Measurements from ENCODE around the gene ADH4.
"Not testable (repeated sequence)": the region's sequence is repeated elsewhere in the genome, so short reads cannot be mapped to it uniquely, and the experiment has no call there.

Gene ADH4

DNA sequence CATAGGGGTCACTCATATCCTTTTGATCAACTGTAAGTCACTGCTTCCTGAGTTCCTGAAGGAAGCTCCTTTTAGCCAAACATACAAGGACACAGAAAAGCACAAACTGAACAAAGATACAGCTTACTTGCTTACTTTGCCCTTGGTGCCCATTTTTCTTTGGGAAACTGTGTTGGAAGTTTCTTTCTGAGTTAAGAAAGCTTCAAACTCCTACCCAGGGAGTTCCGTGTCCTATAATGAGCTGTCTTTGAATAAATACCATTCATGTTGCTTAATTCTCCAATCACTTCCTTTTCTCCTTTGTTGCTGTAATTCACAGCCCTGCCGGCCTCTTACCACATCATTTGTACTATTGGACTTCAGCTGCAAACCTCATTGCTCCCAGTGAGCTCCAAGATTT lies at the start of gene ADH4:
TSS of gene ADH4 (minus strand) at position 228 of the 400 bp plus-strand sequence. CDS start at position 153, 75 bp downstream.
- no peak for DNase-seq (ENCODE audit: low spot score)

DNA sequence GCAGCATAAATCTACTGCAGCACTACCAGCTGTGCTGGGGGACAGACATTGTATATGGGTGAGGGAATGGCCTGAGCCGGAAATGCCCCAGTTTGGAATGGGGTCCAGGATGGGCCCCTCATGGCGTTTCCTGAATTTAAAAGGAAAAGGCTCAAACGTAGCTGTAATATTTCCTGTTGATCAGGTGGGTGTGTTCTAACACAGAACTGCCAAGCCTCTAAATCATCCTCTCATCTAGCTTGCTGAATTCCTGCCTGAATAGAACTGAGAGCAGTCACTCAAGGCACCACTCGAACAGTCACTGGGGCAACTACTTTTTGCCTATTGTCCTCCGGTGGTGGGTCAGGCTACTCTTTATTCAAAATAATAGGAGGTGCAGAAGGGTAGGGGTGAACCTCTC lies 46.2 kb upstream of the ADH4 start:
- DNase-seq (ENCODE audit: low spot score) = no peak

DNA sequence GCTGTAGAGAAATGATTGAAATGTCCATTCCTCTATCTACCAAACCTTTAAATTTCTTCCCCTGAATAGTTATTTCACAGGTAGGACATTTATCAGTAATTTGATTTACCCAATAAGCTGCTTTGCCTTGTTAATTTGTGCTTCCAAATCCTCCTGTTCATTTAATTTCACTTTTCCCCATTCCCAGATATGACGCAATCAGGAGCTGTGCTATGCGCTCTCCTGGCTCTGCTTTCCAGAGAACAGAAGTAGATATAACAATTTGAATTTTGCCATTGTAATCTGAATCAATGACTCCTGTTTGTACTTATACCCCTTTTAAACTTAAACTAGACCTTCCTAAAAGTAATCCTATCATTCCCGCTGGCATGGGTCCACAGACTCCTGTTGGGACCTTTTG lies 45.8 kb upstream of the ADH4 start:
- DNase-seq (ENCODE audit: low spot score) = not testable (repeated sequence)

DNA sequence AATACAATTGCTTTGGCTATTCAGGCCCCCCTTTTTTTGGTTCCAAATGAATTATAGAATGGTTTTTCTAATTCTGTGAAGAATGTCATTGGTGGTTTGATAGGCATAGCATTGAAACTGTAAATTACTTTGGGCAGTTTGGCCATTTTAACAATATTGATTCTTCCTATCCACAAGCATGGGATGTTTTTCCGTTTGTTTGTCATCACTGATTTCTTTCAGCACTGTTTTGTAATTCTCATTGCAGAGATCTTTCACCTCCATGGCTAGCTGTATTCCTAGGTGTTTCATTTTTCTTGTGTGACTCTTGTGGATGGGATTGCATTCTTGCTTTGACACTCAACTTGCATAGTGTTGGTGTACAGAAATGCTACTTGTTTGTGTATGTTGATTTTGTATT lies 41.9 kb upstream of the ADH4 start:
- DNase-seq (ENCODE audit: low spot score) = no peak

DNA sequence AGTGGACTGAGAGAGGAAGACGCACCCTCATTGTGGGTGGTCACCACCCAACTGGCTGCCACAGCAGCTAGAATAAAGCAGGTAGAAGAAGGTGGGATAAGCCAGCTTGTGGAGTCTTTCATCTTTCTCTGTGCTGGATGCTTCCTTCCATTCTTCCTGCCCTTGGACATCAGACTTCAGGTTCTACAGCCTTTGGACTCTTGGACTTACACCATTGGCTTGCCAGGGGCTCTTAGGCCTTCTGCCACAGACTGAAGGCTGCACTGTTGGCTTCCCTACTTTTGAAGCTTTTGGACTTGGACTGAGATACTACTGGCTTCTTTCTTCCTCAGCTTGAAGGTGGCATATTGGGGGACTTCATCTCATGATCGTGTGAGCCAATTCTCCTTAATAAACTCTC lies 41.5 kb upstream of the ADH4 start:
- no peak for DNase-seq (ENCODE audit: low spot score)

DNA sequence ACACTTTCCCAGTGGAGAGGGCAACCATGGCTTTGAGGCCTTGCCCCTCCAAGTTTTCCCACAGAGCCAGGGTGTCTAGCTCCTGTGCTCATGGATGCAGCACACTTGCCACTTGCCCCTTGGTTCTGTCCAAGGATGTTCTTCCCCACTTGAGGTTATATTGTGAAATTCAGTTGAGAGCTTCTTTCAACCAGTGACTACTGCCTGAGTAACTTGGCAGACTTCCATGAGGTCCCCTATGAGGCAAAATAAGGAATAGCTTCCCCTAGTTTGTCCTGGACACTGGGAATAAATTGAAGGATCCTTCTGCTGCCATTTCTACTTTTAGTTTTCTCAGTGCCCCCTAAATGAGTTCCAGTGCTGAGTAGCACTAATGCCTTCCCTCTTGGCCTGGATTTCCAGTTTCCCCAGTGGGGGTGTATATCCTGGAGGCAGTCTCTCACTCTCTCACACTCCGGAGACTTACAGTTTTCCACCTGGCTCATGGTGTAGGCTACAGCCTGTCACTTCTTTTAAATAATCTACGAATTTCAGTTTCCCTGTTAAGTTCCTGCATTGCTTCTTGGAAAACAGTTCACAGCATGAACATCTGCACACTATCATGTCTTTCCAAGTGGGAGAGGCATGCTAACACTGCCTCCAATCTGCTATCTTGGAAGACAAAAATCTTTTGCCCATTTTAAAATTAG lies 36.4 kb upstream of the ADH4 start:
- DNase-seq (ENCODE audit: low spot score) = no peak

DNA sequence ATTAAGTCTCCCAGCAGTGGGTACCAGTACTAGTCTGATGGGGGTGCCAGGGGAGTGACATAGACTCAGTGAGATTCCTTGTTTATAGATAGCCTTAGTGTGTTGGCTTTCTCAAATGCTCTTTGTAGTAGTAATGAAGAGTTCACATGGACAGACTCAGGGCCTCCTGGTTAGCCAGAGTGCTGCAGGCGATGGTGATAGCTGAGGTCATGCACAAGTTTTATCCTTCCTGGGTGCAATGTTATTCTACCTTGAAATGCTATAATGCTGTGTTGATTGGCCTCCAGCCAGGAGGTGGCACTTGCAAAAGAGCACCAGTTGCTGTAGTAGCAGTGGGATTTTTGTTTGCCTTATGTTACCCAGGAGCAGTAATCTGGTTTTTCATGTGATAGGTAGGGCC lies 35.5 kb upstream of the ADH4 start:
- DNase-seq (ENCODE audit: low spot score) = no peak

DNA sequence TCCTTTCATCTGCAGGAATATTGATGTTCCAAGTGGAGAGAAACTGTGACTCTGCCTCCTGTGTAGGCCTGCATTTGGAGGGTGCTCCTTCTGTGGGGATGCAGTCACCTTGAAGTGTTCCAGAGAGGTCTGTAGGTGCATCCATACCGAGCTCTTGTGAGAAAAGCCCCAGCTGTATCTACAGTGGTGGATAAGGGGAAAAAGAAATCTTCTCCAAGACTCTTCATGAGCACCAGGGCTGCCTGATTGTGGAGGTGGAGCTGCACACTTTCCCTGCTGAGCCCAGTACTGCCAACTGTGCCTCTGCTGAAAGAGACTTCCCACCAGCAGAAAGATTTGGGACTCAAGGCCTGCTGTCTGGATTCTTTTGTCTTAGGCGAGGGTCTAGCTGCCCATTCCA lies 35.1 kb upstream of the ADH4 start:
- no peak for DNase-seq (ENCODE audit: low spot score)

DNA sequence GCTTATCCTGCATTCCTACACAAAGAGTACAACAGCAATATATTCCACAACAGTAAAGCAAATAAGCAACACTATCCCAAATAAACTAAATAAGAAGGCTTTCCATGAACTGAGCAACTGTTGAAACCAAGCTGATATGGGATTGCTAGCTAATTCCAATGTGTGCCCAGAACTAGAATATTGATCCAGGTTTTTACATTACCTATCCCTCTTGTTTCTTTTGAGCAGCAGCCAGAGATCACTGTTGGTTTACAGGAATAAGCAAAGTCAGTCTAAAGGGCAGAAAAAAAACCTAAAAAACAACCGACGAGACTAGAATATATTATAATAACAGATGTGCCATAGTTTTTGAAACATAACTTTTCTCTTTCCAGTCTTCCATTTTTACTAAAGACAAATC lies 22.4 kb upstream of the ADH4 start:
- no peak for DNase-seq (ENCODE audit: low spot score)

DNA sequence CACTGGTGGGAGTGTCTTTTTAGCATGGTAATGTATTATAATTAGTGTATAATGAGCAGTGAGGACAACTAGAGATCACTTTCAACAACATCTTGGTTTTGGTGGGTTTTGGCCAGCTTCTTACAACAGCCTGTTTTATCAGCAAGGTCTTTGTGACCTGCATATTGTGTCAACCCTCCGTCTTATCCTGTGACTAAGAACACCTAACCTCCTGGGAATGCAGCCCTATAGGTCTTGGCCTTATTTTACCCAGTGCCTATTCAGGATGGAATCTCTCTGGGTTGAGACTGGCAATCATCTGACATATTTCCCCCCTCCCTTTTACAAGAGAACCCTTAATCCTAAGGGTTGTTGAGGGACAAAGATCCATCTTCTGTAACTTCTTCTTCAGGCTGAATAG lies 21.9 kb upstream of the ADH4 start:
- DNase-seq (ENCODE audit: low spot score) = no peak

DNA sequence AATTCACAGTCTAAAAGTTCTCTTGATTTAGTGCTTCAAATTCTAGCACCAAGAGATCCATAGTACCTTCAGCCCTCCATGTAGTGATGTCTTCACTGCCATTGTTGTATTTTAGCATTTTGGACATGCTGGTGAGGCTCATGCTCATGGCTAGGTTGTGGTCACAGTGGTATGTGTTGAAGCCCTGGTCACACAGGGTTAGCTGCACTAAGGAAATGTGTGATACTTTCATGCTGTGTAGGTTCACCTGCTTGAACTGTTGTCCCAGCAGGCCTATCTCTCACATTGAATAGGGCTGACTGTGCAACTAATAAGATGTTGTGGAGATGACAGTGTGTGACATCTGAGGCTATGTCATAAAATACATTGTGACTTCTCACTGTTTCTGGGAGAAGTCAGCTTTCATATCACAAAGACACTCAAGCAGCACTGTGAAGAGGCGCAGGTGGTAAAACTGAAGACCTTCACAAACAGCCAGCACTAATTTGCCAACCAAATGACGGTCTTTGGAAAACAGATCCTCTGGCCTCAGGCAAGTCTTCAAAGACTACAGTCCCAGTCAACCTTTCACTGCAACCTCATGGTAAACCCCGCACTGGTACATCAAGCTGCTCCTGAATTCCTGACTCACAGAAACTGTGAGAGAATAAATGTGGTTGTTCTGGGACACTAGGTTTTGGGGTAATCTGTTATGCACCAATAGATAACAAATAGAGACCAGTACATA lies 17.4 kb upstream of the ADH4 start:
- no peak for DNase-seq (ENCODE audit: low spot score)

DNA sequence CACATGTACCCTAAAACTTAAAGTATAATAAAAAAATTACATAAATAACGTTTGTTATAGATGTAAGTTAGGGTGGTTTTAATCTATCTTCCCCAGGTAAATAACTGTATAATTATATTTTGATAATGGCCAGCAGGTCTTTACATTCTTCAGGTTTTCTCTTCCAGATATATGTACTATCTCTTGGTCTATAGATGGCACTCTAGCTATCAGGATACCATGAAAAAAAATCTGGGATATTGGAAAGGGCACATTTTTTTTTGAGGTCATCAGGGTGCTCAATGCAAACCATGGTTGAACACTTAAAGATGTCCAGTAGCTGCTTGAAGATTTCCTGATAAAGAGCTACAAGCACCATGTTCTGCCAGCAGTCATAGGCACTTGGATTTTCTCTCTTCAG lies 15.6 kb upstream of the ADH4 start:
- DNase-seq (ENCODE audit: low spot score) = no peak

DNA sequence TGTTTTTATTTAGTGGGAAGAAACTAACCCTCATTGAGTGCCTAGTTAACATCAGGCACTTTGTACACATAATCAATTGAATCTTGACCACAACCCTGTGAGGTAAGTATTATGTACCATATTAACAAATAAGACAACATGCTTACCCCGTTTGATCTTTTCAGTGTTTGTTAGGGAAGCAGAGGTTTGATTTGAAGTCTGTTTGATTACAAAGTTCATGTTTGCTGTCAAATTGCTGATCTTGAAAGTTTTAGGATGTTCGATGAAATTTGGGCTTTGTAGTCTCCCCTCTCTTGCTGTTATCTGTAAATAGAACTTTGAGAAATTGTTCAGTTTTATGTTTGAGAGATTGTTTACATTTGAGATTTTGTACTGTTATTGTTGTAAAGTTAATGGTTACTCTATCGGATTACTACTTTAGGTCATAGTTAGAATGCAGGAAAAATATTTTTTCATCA lies 13.4 kb upstream of the ADH4 start:
- no peak for DNase-seq (ENCODE audit: low spot score)

DNA sequence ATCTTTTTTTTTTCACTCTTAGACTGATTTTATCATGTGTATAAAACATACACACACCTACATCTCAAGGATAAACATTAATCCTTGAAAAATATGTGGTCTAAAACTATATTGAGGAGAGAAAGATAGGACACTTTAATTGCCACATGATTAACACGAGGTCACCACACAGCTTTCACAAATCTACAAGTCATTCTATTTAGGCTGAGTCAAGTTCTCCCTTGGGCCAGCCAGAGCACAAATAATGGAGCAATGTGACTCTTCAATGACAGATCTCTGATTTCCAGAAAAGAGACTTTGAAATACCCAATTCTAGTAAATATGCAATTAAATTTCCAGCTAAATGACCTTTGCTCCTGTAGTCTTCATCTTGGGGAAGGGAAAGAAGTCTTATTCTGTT lies 12.9 kb upstream of the ADH4 start:
- DNase-seq (ENCODE audit: low spot score) = no peak

DNA sequence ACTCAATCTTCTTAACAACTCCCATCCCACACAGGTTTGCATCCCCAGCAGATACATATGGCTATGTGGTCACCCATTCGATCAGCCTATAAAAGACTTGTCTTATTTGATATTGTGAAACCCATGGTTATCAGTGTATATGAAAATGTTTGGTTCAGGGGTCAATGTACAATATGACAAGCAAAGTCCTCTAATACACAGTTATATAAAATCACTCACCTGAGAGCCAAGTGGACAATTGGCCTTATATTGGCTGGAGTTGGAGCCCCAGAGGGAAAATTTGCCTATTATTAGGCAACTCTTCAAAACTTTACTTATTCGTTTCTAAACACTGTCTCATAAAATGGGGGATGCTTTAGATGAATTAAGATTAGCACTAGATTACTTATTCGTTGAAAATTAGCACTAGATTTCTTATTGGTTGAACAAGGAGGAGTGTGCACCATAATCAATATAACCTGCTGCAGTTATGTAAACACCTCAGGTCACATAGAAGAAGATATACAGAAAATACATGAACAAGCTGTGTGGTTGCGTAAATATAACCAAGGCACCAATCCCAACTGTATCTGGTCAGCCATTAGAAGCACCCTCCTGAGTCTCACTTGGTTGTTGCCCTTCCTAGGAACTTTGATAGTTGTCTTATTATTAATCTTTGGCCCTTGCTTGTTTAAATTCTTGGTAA lies 10.7 kb upstream of the ADH4 start:
- DNase-seq (ENCODE audit: low spot score) = no peak

DNA sequence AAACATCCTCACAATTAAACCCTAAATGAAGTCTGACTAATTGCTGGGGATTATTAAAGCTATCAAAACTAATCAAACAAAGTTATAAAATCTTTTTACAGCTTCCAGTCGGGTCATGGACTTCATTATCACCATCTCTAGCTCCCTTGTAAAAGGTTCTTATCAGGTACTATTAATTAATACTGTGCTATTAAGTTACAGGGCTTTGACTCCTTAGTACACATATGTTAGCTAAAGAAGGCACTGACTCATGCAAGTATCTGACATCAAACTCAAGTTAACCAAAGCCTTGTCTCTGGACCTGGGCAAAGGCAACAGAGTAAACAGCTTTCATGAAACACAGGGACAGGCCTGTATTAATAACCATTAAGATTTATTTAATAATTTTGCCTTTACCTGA lies 7.9 kb upstream of the ADH4 start:
- DNase-seq (ENCODE audit: low spot score) = no peak

DNA sequence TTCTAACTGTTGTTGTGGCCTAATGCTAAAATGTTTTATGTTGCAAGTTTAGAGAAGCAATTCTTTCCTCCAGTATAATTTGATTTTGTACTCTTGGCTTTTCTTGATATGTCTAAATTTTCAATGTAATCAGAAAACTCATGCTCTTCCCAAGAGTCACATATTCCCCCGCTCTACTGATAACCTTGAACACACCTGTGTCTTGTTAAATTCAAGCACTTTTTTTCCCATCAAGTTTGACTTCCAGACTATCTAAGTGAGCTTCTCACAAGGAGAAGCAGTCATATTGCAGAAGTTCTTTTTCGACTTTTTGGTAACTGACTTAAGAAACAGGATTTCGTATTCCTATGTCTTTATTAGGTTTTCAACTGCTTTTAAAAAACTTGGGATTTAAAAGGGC lies 7.4 kb upstream of the ADH4 start:
- DNase-seq (ENCODE audit: low spot score) = no peak

DNA sequence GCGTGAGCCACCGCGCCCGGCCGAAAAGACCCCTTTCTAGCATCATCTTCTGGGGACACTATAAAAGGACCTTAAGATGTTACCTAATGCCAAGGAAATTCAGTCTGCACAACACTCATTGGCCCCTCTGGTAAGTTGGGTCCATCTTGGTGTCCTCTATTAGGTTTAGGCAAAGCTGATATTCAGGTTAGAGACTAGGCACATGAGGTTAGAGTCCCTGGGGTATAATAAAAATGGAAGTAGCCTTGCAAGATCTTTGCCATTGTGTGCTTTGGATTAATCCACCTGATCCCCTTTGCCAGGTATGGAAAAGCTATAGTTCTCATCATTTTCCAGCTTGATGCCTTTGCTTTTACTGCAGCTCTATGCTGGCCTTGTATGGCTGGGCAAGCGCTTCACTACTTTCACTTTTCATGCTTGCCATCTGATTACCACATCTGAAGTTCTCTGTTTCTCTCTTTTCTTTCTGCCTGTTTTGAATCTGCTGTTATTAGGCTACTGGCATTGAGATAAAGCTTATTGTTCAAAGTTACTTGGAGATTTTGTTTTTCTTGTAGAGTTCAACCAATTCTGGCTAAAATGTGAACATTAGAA lies 5.4 kb upstream of the ADH4 start:
- DNase-seq (ENCODE audit: low spot score) = no peak

DNA sequence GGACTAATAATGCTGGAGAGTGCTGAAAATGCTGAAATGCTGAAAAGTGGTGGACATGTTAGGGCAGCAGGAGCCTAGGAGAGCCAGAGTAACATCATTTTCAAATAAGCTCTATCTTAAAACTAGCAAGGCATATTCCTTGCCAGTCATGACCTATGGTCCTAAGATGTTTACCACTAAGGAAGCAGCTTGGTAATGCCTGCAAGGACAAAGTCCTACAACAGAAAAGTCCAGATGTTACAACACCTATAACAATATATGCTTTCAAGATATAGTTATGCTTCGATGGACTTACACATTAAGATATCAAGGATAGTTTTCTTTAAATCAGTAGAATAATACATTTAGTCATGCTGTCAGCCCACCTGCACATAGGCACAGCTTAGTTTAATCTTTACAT lies 4.5 kb upstream of the ADH4 start:
- no peak for DNase-seq (ENCODE audit: low spot score)

DNA sequence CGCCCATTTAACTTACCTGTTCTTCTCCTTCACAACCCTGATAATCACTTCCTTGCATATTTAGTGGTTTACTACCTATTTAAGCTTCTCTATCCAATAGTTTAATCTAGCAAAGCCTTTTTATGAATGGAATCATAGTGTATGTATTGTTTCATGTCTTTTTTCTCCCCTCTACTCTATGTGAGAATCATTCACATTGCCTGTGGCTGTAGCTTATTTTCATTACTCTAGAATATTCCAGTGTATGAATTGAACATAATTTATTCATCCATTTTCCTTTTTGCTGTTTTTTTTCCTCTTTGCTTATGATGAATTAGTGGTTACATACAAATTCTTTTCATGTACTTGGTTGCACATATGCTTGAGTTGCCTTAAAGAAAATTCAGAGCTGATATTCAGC lies 490 bp upstream of the ADH4 start:
- no peak for DNase-seq (ENCODE audit: low spot score)

DNA sequence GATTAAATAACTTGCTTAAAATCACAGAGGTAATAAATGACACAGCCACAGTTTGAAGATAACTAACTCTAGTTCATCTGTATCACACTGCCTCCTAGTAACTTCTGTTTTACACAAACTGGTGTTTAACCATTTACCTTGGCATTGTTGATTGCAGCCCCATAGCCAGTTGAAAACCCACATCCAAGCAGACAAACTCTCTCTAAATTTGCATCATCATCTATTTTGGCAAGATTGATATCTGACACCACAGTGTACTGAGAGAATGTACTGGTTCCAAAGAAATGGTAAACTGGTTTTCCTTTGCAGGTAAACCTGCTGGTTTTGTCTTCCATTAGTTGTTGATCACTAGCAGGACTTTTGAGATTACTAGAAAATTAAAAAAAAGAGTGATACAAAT lies 7.8 kb downstream of the ADH4 start:
- DNase-seq (ENCODE audit: low spot score) = no peak

DNA sequence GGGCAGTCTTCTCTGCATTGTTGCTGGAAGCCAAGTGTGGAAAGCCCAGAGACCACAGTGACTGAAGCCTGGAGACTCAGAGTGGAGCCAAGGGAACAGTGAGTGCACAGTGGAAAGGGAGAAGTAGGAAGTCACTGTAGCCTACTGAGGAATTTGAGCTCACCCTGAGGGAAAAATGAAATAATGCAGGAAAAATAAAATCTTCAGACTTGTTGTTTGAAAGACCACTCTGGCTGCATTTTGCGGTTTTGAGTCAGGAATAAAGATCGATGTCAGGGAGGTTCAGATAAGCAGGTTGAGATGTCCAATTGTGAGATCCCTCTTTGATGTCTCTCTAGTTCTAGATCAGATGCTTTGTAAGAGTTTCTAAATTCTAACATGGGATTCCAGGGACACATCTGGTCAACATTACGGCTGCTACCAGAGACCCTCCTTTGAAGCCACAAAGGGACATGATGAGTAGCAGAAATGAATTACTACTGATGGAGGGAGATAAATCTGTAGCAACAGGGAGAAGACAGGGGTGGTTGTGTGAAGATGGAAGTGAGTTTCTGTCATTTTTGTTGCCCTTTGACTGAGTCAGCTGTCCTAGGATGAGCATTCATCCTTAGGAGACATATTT lies 8.4 kb downstream of the ADH4 start:
- DNase-seq (ENCODE audit: low spot score) = no peak

Data from left forelimb (tissue), 1 donor.